22Rv1 (cell line): Measurements from ENCODE around the gene PTCD3.

ENCODE experiments used
- ZFX ChIP-seq: fragments of 450-650 bp; IDR thresholded peaks from 2 replicates; pipeline ENCODE4 v1.6.1; 2017; ENCODE audit warnings: antibody characterized with exemption, borderline replicate concordance
- TF ChIP-seq, protein P1 (sequence below): fragments of 450-650 bp; IDR thresholded peaks from 2 replicates; pipeline ENCODE4 v1.5.1; 2017; ENCODE audit warnings: mild to moderate bottlenecking

DNA sequence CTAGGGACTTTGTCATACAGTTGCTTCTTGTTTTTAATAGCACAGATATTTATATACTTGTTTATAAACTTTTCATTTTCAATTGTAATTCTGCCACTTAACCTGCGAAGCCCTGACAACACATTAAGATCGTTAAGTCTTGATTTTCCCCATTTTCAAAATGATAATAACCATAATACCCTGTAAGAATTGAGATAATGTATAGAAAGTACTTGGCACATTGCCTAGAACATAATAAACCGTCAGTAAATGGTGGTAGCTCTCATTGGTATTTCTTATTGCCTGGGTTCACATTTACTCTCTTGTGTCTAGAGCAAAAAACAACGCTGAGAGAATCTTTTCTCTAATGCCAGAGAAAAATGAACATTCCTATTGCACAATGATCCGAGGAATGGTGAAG lies 18.6 kb downstream of the PTCD3 start:
- TF ChIP-seq, protein P1, sequence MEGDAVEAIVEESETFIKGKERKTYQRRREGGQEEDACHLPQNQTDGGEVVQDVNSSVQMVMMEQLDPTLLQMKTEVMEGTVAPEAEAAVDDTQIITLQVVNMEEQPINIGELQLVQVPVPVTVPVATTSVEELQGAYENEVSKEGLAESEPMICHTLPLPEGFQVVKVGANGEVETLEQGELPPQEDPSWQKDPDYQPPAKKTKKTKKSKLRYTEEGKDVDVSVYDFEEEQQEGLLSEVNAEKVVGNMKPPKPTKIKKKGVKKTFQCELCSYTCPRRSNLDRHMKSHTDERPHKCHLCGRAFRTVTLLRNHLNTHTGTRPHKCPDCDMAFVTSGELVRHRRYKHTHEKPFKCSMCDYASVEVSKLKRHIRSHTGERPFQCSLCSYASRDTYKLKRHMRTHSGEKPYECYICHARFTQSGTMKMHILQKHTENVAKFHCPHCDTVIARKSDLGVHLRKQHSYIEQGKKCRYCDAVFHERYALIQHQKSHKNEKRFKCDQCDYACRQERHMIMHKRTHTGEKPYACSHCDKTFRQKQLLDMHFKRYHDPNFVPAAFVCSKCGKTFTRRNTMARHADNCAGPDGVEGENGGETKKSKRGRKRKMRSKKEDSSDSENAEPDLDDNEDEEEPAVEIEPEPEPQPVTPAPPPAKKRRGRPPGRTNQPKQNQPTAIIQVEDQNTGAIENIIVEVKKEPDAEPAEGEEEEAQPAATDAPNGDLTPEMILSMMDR = no peak
- TF ChIP-seq ZFX = no peak
